ENCODE measurements around the gene TPK1. TPM values are rescaled to one million over a fixed set of nuclear protein-coding genes. Genes with fewer than 3 reads are reported as not detected.

The TPK1 gene
- polyA plus RNA-seq, 1 donor from 2014 or later, result 3.5 TPM

GRCh38 chr7:144438759-144439158 lies 397.1 kb downstream of the TPK1 start:
- H3K27me3 ChIP-seq (ENCODE audit: insufficient read depth, low read depth, low read length), result no peaks in the 10 kb centered on the region
- no peak overlapping the region for H3K27ac ChIP-seq (ENCODE audit: low read length)
- TF ChIP-seq SMC3 (conservative IDR thresholded peaks at IDR 0.05; ENCODE audit: poor library complexity) (no peak), RAD21 (conservative IDR thresholded peaks at IDR 0.05) (no peak), EP300 (conservative IDR thresholded peaks at IDR 0.05; ENCODE audit: poor library complexity, severe bottlenecking) (no peak), TAF1 (IDR thresholded peaks at IDR 0.05; ENCODE audit: low read depth) (no peak), POLR2AphosphoS5 (IDR thresholded peaks at IDR 0.05) (no peak), MXI1 (conservative IDR thresholded peaks at IDR 0.05; ENCODE audit: poor library complexity, severe bottlenecking) (no peak), EZH2 (IDR thresholded peaks at IDR 0.05; ENCODE audit: borderline replicate concordance, insufficient read depth, low read length, poor library complexity, severe bottlenecking) (no peak)
- TF ChIP-seq, protein P1, sequence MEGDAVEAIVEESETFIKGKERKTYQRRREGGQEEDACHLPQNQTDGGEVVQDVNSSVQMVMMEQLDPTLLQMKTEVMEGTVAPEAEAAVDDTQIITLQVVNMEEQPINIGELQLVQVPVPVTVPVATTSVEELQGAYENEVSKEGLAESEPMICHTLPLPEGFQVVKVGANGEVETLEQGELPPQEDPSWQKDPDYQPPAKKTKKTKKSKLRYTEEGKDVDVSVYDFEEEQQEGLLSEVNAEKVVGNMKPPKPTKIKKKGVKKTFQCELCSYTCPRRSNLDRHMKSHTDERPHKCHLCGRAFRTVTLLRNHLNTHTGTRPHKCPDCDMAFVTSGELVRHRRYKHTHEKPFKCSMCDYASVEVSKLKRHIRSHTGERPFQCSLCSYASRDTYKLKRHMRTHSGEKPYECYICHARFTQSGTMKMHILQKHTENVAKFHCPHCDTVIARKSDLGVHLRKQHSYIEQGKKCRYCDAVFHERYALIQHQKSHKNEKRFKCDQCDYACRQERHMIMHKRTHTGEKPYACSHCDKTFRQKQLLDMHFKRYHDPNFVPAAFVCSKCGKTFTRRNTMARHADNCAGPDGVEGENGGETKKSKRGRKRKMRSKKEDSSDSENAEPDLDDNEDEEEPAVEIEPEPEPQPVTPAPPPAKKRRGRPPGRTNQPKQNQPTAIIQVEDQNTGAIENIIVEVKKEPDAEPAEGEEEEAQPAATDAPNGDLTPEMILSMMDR (IDR thresholded peaks at IDR 0.05; ENCODE audit: poor library complexity, severe bottlenecking), result no peak
- TF ChIP-seq, protein P2, sequence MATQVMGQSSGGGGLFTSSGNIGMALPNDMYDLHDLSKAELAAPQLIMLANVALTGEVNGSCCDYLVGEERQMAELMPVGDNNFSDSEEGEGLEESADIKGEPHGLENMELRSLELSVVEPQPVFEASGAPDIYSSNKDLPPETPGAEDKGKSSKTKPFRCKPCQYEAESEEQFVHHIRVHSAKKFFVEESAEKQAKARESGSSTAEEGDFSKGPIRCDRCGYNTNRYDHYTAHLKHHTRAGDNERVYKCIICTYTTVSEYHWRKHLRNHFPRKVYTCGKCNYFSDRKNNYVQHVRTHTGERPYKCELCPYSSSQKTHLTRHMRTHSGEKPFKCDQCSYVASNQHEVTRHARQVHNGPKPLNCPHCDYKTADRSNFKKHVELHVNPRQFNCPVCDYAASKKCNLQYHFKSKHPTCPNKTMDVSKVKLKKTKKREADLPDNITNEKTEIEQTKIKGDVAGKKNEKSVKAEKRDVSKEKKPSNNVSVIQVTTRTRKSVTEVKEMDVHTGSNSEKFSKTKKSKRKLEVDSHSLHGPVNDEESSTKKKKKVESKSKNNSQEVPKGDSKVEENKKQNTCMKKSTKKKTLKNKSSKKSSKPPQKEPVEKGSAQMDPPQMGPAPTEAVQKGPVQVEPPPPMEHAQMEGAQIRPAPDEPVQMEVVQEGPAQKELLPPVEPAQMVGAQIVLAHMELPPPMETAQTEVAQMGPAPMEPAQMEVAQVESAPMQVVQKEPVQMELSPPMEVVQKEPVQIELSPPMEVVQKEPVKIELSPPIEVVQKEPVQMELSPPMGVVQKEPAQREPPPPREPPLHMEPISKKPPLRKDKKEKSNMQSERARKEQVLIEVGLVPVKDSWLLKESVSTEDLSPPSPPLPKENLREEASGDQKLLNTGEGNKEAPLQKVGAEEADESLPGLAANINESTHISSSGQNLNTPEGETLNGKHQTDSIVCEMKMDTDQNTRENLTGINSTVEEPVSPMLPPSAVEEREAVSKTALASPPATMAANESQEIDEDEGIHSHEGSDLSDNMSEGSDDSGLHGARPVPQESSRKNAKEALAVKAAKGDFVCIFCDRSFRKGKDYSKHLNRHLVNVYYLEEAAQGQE (IDR thresholded peaks at IDR 0.05; ENCODE audit: borderline replicate concordance), result no peak
- H3K9ac ChIP-seq (ENCODE audit: low read length), result no peak overlapping the region
- H3F3A ChIP-seq (ENCODE audit: insufficient read depth, low read length, poor library complexity, severe bottlenecking), result no peaks in the 10 kb centered on the region
- H3K9me2 ChIP-seq (ENCODE audit: insufficient read depth, low read length), result no peaks in the 10 kb centered on the region
- H3K9me3 ChIP-seq (ENCODE audit: low read length), result no peaks in the 10 kb centered on the region
- H4K20me1 ChIP-seq (ENCODE audit: insufficient read depth), result no peaks in the 10 kb centered on the region
- H3K79me2 ChIP-seq (replicated peaks; ENCODE audit: insufficient read depth, low read length), result no peaks in the 10 kb centered on the region
- H3K4me3 ChIP-seq (ENCODE audit: low read length), result no peak overlapping the region
- no peak overlapping the region for H3K4me2 ChIP-seq (ENCODE audit: low read length)
- H2AFZ ChIP-seq (ENCODE audit: low read depth, low read length), result no peak overlapping the region
- H3K36me3 ChIP-seq (ENCODE audit: insufficient read depth, low read length), result no peaks in the 10 kb centered on the region

GRCh38 chr7:144437370-144438191 lies 398.3 kb downstream of the TPK1 start:
- H3K36me3 ChIP-seq (ENCODE audit: insufficient read depth, low read length), result no peaks in the 10 kb centered on the region
- H3K4me2 ChIP-seq (ENCODE audit: low read length), result no peak overlapping the region
- no peak overlapping the region for H3K27ac ChIP-seq (ENCODE audit: low read length)
- no peak overlapping the region for H2AFZ ChIP-seq (ENCODE audit: low read depth, low read length)
- H3K27me3 ChIP-seq (ENCODE audit: insufficient read depth, low read depth, low read length), result no peaks in the 10 kb centered on the region
- no peak overlapping the region for H3K4me3 ChIP-seq (ENCODE audit: low read length)
- no peaks in the 10 kb centered on the region for H3F3A ChIP-seq (ENCODE audit: insufficient read depth, low read length, poor library complexity, severe bottlenecking)
- no peaks in the 10 kb centered on the region for H3K9me2 ChIP-seq (ENCODE audit: insufficient read depth, low read length)
- no peak overlapping the region for H3K9ac ChIP-seq (ENCODE audit: low read length)
- no peaks in the 10 kb centered on the region for H3K9me3 ChIP-seq (ENCODE audit: low read length)
- no peaks in the 10 kb centered on the region for H3K79me2 ChIP-seq (replicated peaks; ENCODE audit: insufficient read depth, low read length)
- H4K20me1 ChIP-seq (ENCODE audit: insufficient read depth), result no peaks in the 10 kb centered on the region
- TF ChIP-seq EP300 (conservative IDR thresholded peaks at IDR 0.05; ENCODE audit: poor library complexity, severe bottlenecking), result no peak
- TF ChIP-seq RAD21 (conservative IDR thresholded peaks at IDR 0.05), result peak; percentile 74
- no peak for TF ChIP-seq POLR2AphosphoS5 (IDR thresholded peaks at IDR 0.05)
- TF ChIP-seq EZH2 (IDR thresholded peaks at IDR 0.05; ENCODE audit: borderline replicate concordance, insufficient read depth, low read length, poor library complexity, severe bottlenecking), result no peak
- TF ChIP-seq TAF1 (IDR thresholded peaks at IDR 0.05; ENCODE audit: low read depth), result no peak
- TF ChIP-seq, protein P1 (IDR thresholded peaks at IDR 0.05; ENCODE audit: poor library complexity, severe bottlenecking), result peak; percentile 77
- TF ChIP-seq SMC3 (conservative IDR thresholded peaks at IDR 0.05; ENCODE audit: poor library complexity), result peak; percentile 75
